ENCODE results near the gene PHF21A.

The PHF21A gene

DNA sequence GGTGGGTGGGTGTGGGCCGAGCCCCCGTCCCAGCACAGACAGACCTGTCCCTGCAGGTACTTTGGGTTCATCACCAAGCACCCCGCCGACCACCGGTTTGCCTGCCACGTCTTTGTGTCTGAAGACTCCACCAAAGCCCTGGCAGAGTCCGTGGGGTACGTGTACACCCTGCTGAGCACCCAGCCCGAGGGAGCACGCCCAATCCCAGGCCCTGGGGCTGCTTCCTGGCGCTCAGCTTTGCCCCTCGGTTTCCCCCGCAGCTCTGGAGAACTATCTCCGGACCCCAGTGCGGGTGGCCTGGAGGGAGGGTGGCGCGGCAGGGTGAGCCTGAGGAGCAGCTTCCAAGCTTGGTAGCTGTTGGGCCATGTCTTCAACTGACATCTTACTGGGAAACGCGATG lies 216.2 kb downstream of the PHF21A start:
- TF ChIP-seq GATA3 (IDR thresholded peaks at IDR 0.05; ENCODE audit: low read depth, low read length) (no peak), GATA2 (IDR thresholded peaks at IDR 0.05; ENCODE audit: low read depth, low read length) (no peak)

DNA sequence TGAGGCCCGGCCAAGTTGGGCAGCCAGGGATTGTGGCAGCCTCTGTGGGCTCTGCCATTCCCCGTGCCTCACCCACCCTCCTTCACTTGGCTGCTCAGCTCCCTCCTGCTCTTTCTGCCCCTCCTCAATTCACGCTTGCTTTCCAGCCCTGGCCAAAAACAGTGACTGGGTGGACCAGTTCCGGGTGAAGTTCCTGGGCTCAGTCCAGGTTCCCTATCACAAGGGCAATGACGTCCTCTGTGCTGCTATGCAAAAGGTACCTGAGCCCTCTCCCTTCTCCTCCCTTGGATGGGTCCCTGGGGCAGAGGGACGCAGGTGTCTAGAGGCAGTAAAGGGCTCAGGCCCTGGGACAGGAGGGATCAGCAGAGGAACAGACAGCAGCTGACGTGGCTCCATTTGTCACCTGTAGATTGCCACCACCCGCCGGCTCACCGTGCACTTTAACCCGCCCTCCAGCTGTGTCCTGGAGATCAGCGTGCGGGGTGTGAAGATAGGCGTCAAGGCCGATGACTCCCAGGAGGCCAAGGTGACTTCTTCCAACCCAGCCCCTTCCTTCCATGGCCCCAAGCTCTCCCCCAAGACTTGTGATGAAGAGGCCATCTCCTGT lies 216.8 kb downstream of the PHF21A start:
- TF ChIP-seq GATA2 (IDR thresholded peaks at IDR 0.05; ENCODE audit: low read depth, low read length) (no peak), GATA3 (IDR thresholded peaks at IDR 0.05; ENCODE audit: low read depth, low read length) (no peak)

DNA sequence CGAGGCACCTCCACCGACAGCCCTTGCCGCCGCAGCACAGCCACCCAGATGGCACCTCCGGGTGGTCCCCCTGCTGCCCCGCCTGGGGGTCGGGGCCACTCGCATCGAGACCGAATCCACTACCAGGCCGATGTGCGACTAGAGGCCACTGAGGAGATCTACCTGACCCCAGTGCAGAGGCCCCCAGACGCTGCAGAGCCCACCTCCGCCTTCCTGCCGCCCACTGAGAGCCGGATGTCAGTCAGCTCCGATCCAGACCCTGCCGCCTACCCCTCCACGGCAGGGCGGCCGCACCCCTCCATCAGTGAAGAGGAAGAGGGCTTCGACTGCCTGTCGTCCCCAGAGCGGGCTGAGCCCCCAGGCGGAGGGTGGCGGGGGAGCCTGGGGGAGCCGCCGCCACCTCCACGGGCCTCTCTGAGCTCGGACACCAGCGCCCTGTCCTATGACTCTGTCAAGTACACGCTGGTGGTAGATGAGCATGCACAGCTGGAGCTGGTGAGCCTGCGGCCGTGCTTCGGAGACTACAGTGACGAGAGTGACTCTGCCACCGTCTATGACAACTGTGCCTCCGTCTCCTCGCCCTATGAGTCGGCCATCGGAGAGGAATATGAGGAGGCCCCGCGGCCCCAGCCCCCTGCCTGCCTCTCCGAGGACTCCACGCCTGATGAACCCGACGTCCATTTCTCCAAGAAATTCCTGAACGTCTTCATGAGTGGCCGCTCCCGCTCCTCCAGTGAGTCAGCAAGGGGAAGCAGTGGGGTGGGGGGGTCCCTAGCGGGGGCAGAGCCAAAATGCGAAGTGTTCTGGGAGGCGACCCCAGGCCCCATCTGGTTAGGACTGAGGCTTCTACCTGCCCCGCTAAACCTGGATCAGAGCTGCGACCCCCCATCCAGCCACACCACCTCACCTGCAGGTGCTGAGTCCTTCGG lies 218.5 kb downstream of the PHF21A start:
- TF ChIP-seq GATA3 (IDR thresholded peaks at IDR 0.05; ENCODE audit: low read depth, low read length) (no peak), GATA2 (IDR thresholded peaks at IDR 0.05; ENCODE audit: low read depth, low read length) (no peak)

DNA sequence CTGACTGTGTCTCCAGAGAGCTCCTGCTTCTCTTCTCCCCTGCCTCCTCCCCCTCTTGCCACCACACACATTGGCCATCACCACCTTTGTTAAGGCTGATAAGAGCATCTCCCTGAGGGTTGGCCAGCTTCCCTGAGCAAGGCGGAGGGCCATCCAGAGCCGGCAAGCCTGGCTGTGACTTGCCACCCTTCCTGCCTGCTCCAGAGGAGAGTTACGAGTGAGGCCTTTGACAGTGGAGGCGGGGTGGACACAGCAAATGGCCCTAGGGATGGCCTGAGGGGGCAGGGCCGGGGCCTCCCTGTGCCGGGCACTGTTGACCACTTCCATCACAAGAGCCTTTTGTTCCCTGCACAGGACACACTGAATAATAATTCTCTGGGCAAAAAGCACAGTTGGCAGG lies 219.6 kb downstream of the PHF21A start:
- TF ChIP-seq GATA3 (IDR thresholded peaks at IDR 0.05; ENCODE audit: low read depth, low read length) (no peak), GATA2 (IDR thresholded peaks at IDR 0.05; ENCODE audit: low read depth, low read length) (no peak)

DNA sequence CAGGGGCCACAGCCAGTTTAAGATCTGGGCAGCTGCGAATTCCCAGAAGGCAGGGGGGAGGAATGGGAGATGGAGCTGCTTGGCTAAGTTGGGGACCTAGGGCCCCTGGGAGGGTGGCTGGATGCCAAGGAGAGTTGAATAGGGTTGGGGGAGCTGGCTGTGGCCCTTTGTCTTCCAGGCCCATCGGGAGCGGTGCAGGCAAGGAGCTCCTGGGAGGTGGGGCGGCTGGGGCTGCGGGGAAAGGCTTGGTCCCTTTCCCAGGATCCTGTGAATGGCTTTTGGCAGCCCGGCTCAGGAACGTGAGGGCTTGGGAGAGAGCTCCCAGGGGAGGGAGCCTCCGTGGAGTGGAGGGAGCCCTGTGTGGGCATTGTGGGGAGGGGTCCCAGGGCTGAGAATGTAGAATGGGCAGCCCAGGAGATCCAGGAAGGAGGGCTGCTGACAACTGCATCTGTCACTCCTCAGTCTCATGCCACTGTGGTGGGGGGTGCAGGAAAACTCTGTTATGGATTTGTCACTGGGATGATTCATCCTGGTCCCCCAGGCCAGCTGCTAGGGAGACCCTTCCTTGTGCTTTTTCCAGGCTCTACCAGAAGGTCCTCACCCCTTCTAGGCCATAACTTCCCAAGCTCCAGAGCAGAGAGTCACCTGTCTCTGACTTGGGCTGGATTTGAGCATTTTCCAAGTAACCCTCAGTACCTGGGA lies 220.2 kb downstream of the PHF21A start:
- TF ChIP-seq GATA3 (IDR thresholded peaks at IDR 0.05; ENCODE audit: low read depth, low read length) = no peak
- no peak for TF ChIP-seq GATA2 (IDR thresholded peaks at IDR 0.05; ENCODE audit: low read depth, low read length)

DNA sequence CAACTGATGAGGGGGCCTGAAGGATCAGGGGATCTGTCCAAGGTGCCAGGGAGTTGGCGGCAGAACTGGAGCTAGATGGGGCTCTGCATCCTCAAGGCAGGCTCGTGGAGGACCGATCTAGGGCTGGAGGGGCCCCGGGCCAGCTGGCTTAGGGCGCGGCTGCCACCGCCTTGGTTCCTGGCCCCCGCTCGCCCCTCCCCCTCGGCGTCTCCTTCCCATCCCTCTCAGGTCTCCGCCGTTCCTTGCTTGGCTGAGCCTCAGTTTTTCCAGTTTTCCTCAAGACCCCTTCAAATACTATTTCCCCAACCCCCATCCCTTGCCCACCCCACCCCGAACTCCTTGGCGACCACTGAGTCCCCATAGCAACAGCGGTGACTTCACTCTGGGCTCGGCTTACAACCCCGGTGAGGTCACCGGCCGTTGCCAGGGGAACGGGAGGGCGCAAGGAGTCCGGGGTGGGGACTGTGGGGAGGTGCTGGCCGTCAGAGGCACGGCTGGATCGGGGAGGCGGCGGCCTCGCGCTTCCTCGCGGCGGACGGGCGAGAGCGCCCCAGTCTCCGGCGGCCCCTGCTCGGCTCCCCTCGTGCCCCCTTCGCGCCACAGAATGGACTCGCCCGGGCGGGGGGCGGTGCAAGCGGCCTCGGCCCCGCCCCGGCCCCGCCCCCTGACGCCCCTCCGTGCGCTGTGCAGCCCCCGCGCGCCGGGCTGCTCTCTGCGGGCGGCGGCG lies 221.6 kb downstream of the PHF21A start:
- TF ChIP-seq GATA3 (IDR thresholded peaks at IDR 0.05; ENCODE audit: low read depth, low read length) = no peak
- no peak for TF ChIP-seq GATA2 (IDR thresholded peaks at IDR 0.05; ENCODE audit: low read depth, low read length)

DNA sequence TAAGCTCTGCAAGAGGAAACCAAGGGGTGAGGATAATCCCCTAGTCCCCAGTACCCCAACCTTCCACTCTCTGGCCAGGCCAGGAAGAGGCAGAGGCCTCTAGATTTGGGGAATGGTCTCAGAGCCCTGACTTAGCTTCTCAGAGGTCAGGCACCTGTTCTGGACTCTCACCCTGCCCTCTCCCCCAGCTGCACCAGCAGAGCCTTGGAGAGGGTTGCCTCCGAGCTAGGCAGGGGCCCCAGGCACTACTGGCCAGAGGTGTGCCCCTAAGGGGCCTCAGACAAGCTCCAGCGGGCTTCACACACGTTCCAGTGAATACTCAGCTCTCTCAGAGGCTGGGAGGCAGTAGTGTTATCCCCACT lies 222.2 kb downstream of the PHF21A start:
- TF ChIP-seq GATA2 (IDR thresholded peaks at IDR 0.05; ENCODE audit: low read depth, low read length) (no peak), GATA3 (IDR thresholded peaks at IDR 0.05; ENCODE audit: low read depth, low read length) (no peak)

DNA sequence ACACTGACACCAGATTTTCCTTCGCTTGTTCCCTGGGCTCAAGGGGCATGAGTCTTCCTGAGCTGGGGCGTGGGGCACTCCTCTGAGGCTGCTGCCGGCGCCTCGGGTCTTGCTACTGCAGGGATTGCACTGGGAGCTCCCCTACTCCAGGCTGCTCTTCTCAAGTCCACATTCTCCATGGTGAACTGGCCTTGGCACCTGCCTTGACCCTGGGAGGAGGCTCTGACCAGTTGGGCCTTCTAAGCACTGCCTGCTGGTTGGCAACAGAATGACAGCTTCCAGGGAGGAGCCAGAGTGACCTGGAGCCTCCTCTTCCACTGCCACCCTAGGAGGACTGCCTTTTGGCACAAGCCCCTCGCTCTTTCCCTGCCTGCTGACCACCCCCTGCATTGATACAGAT lies 223.7 kb downstream of the PHF21A start:
- TF ChIP-seq GATA2 (IDR thresholded peaks at IDR 0.05; ENCODE audit: low read depth, low read length) (no peak), GATA3 (IDR thresholded peaks at IDR 0.05; ENCODE audit: low read depth, low read length) (no peak)

DNA sequence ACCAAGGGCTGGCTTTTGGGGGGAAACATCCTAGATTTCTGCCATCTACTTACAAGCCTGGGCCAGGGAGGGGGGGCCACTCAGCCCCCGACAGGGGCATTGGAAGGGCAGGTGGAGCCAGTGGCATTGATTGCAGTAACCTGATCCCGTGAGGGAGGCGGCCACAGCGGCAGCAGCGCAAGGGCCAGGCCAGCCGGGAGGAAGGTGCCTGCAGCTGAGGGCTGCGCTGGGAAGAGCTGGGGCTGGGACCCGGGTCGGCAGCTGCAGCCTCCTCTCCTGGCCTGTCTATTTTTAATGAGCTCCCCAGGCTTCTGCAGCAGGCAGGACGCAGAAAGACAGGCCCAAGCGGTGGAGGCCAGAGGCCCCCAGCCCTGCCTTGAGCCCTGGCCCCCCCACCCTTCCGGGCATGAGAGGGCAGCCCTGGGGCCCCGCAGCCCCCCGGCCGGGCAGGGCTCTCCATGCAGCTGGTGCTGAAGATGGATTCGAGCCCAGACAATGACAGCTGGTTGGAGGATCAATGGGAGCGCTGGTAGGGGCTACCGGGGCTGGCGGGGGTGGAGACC lies 224.8 kb downstream of the PHF21A start:
- no peak for TF ChIP-seq GATA3 (IDR thresholded peaks at IDR 0.05; ENCODE audit: low read depth, low read length)
- no peak for TF ChIP-seq GATA2 (IDR thresholded peaks at IDR 0.05; ENCODE audit: low read depth, low read length)

DNA sequence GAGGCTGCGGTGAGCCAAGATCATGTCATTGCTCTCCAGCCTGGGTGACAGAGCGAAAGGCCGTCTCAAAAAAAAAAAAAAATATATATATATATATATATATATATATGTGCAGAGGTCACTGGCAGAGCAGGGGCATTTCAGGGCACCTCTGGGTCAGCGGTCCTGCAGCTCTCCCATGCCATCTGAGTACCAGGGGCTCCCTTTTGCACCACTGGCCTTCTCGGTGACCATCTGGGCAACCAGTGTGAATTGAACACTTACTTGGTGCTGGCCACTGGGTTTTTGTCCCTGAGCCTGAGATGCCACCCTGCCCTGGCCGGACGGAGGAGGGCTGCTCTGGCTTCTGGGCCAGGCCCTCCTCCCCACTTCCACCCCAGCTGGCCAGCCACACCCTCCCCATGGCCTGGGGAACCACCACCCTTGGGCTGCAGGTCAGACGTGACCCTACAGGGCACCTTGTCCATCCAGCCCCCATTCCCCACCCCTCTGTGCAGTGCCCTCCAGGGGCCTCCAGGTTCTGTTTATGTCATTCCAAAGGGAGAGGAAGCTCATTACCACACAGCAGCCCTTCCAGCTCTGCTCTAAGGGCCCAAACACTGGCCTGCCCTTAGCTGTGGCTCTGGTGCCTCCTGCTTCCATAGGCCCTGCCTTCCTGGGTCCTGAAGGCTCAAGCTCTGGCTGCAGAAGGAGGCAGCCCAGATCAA lies 225.5 kb downstream of the PHF21A start:
- TF ChIP-seq GATA2 (IDR thresholded peaks at IDR 0.05; ENCODE audit: low read depth, low read length) (no peak), GATA3 (IDR thresholded peaks at IDR 0.05; ENCODE audit: low read depth, low read length) (no peak)

DNA sequence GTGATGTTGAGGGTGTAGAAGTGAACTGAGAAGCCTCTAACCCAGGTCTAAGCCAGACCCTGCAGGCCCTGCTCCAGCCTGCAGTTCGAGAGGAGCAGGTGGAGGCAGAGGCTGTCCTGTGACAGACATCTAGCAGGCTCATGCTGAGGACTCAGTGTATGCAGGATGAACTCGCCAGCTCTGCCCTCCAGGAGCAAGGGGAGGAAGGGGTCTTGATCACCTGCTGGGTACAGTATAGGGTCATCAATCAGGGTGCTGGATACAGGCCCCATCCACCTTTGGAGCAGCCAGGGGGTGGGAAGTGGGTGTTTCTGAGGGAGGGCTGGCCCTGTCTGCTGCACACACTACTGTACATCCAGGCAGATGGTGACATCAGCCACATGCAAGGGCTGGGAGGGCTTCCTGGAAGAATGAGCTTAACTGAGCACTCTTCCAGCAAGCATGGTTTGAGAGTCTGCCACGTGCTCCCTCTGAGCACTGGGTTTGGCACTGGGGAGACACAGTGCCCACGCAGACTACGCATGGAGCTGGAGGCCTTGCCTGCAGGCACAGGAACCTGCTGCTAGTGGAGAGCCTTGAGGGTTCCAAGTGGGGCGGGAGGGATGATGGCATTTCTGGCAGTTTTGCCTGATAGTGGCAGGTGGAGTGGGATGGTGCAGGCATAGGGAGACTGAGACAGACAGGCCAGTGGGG lies 226.6 kb downstream of the PHF21A start:
- TF ChIP-seq GATA2 (IDR thresholded peaks at IDR 0.05; ENCODE audit: low read depth, low read length) = no peak
- TF ChIP-seq GATA3 (IDR thresholded peaks at IDR 0.05; ENCODE audit: low read depth, low read length) = no peak

DNA sequence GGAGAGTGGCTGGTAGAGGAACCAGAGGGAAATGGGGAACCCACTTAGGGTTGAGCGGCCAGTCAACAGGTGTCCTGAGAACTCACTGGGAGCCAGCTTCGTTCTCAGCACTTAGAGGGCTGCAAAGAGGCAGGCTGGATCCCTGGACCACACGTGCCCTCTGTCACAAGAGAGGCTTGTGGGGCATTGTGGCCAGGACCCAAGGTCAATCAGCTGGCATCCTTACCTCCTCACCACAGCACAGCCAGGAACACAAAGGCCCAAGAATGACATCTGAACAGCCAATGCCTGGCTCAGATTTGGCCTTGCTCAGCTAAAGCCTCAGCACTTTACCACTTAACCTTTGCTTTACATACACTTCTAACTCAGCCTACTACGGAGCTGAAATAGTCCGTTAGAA lies 228.4 kb downstream of the PHF21A start:
- TF ChIP-seq GATA2 (IDR thresholded peaks at IDR 0.05; ENCODE audit: low read depth, low read length) (no peak), GATA3 (IDR thresholded peaks at IDR 0.05; ENCODE audit: low read depth, low read length) (no peak)
